IMR-90 (cell line): ENCODE data around the gene ALX4. TPM values are rescaled to one million over a fixed set of nuclear protein-coding genes. Genes with fewer than 3 reads are reported as not detected.

ENCODE experiments used
- ATAC-seq: fragments of 200-7000 bp; cut with Tn5 transposase; 2 replicates; pipeline ENCODE4 v1.9.1; 2020; ENCODE audit warnings: low read depth, mild to moderate bottlenecking, moderate library complexity
- BruUV-seq: library from RNA; stranded (reverse); fragments of 400-500 nt; replicated peaks from 2 replicates; lab custom pipeline; 2021; lab: Mats Ljungman, UMichigan
- CTCF ChIA-PET: fragments of 300-600 bp; formaldehyde crosslinking; extraction: SDS; loops from one replicate; lab custom pipeline; 2021; ENCODE audit warnings: antibody characterized with exemption; lab: Yijun Ruan, JAX
- POLR2A ChIA-PET: fragments of 300-600 bp; sonication (Branson Sonifier 250); formaldehyde crosslinking; loops from one replicate; lab custom pipeline; 2022; ENCODE audit warnings: antibody characterized with exemption; ENCODE audit not compliant: unreplicated experiment; lab: Charles Lee
- DNase-seq: peaks from one replicate; pipeline ENCODE4 v3.0.0; 2013
- H2AFZ ChIP-seq: replicated peaks from 2 replicates; pipeline ENCODE3; 2013; ENCODE audit warnings: low read length, mild to moderate bottlenecking; ENCODE audit not compliant: poor library complexity
- H2AK5ac ChIP-seq: 2 replicates; pipeline ENCODE4 v1.6.1; 2013; ENCODE audit warnings: low read depth, low read length, inconsistent platforms
- H2AK9ac ChIP-seq: replicated peaks from 2 replicates; pipeline ENCODE3; 2013; ENCODE audit warnings: mild to moderate bottlenecking, low read depth, low read length, moderate library complexity; ENCODE audit not compliant: poor library complexity
- H2BK120ac ChIP-seq: 2 replicates; pipeline ENCODE4 v1.6.1; 2013; ENCODE audit warnings: low read depth, low read length, inconsistent platforms
- H2BK15ac ChIP-seq: 3 replicates; pipeline ENCODE4 v1.6.1; 2013; ENCODE audit warnings: low read depth, low read length, inconsistent platforms
- H2BK20ac ChIP-seq: 2 replicates; pipeline ENCODE4 v1.6.1; 2013; ENCODE audit warnings: low read depth, mild to moderate bottlenecking, inconsistent platforms, low read length, moderate library complexity
- H2BK5ac ChIP-seq: 2 replicates; pipeline ENCODE4 v1.6.1; 2013; ENCODE audit warnings: mild to moderate bottlenecking, low read depth, low read length, inconsistent platforms; ENCODE audit not compliant: poor library complexity, severe bottlenecking
- H3K14ac ChIP-seq: replicated peaks from 2 replicates; pipeline ENCODE4 v1.6.1; 2013; ENCODE audit warnings: low read depth, low read length, inconsistent platforms
- H3K18ac ChIP-seq: 2 replicates; pipeline ENCODE4 v1.6.1; 2013; ENCODE audit warnings: low read depth, low read length, control low read depth
- H3K23ac ChIP-seq: 2 replicates; pipeline ENCODE4 v1.6.1; 2013; ENCODE audit warnings: low read depth, low read length, inconsistent platforms
- H3K27ac ChIP-seq: 2 replicates; pipeline ENCODE4 v1.5.1; 2013; ENCODE audit warnings: mild to moderate bottlenecking, control low read depth, low read length; ENCODE audit not compliant: insufficient read depth
- H3K27me3 ChIP-seq: 2 replicates; pipeline ENCODE4 v1.6.1; 2013; ENCODE audit warnings: low read length; ENCODE audit not compliant: control insufficient read depth, insufficient read depth
- H3K36me3 ChIP-seq: 2 replicates; pipeline ENCODE4 v1.6.1; 2013; ENCODE audit warnings: low read length, mixed read lengths; ENCODE audit not compliant: control insufficient read depth, insufficient read depth
- H3K4ac ChIP-seq: 2 replicates; pipeline ENCODE4 v1.6.1; 2013; ENCODE audit warnings: low read depth, low read length, inconsistent platforms
- H3K4me1 ChIP-seq: 2 replicates; pipeline ENCODE4 v1.6.1; 2013; ENCODE audit warnings: low read length, mixed read lengths; ENCODE audit not compliant: control insufficient read depth, insufficient read depth
- H3K4me2 ChIP-seq: 2 replicates; pipeline ENCODE4 v1.6.1; 2013; ENCODE audit warnings: low read depth, mild to moderate bottlenecking, control low read depth, low read length, moderate library complexity
- H3K4me3 ChIP-seq: 2 replicates; pipeline ENCODE4 v1.5.1; 2013; ENCODE audit warnings: low read depth, mild to moderate bottlenecking, control low read depth, low read length, moderate library complexity; ENCODE audit not compliant: insufficient read depth
- H3K56ac ChIP-seq: 2 replicates; pipeline ENCODE4 v1.6.1; 2013; ENCODE audit warnings: low read length, inconsistent platforms; ENCODE audit not compliant: insufficient read depth; ENCODE audit errors: extremely low read depth
- H3K79me1 ChIP-seq, 2 experiments: 2 replicates each; pipeline ENCODE4 v1.6.1; 2013; ENCODE audit warnings: low read length in 2 of 2, inconsistent platforms in 1 of 2, low read depth in 1 of 2
- H3K9ac ChIP-seq: 2 replicates; pipeline ENCODE4 v1.6.1; 2013; ENCODE audit warnings: low read depth, low read length, control low read depth
- H3K9me1 ChIP-seq: 2 replicates; pipeline ENCODE4 v1.6.1; 2013; ENCODE audit warnings: low read length, inconsistent platforms; ENCODE audit not compliant: insufficient read depth
- H3K9me3 ChIP-seq: 2 replicates; pipeline ENCODE4 v1.6.1; 2013; ENCODE audit warnings: low read length; ENCODE audit not compliant: control insufficient read depth, insufficient read depth
- H4K20me1 ChIP-seq: 2 replicates; pipeline ENCODE4 v1.6.1; 2013; ENCODE audit warnings: low read length, inconsistent platforms; ENCODE audit not compliant: insufficient read depth
- H4K5ac ChIP-seq: 2 replicates; pipeline ENCODE4 v1.6.1; 2013; ENCODE audit warnings: mild to moderate bottlenecking, low read depth, low read length, control low read depth
- H4K8ac ChIP-seq, 2 experiments: 2 replicates each; pipeline ENCODE4 v1.6.1; 2013; ENCODE audit warnings: low read depth in 2 of 2, low read length in 2 of 2, control low read depth in 1 of 2, inconsistent platforms in 1 of 2
- H4K91ac ChIP-seq: 2 replicates; pipeline ENCODE4 v1.6.1; 2013; ENCODE audit warnings: low read depth, low read length, inconsistent platforms; ENCODE audit not compliant: insufficient read depth
- BHLHE40 ChIP-seq: fragments of 150-350 bp; IDR thresholded peaks from 2 replicates; pipeline ENCODE4 v1.6.1; 2016; ENCODE audit warnings: mild to moderate bottlenecking, low read depth, low read length
- CEBPB ChIP-seq: IDR thresholded peaks from 2 replicates; pipeline ENCODE4 v1.6.1; 2012; ENCODE audit warnings: low read depth, low read length, improper control_type of control experiment
- CHD1 ChIP-seq: IDR thresholded peaks from 2 replicates; pipeline ENCODE4 v1.6.1; 2012; ENCODE audit warnings: low read depth, low read length, improper control_type of control experiment
- CTCF ChIP-seq: conservative IDR thresholded peaks from 2 replicates; pipeline ENCODE4 v1.5.1; 2012; ENCODE audit warnings: mild to moderate bottlenecking, low read depth, low read length, improper control_type of control experiment
- ELK1 ChIP-seq: fragments of 150-350 bp; IDR thresholded peaks from 2 replicates; pipeline ENCODE4 v1.6.1; 2016; ENCODE audit warnings: low read depth, mild to moderate bottlenecking, low read length, moderate library complexity, borderline replicate concordance
- FOS ChIP-seq: fragments of 150-350 bp; IDR thresholded peaks from 2 replicates; pipeline ENCODE4 v1.6.1; 2016; ENCODE audit warnings: low read depth, low read length
- MAFK ChIP-seq: IDR thresholded peaks from 2 replicates; pipeline ENCODE4 v1.6.1; 2012; ENCODE audit warnings: low read depth, low read length, improper control_type of control experiment
- MAZ ChIP-seq: IDR thresholded peaks from 2 replicates; pipeline ENCODE4 v1.6.1; 2012; ENCODE audit warnings: low read depth, mild to moderate bottlenecking, low read length, improper control_type of control experiment, moderate library complexity, borderline replicate concordance
- MXI1 ChIP-seq: IDR thresholded peaks from 2 replicates; pipeline ENCODE4 v1.6.1; 2012; ENCODE audit warnings: low read depth, mild to moderate bottlenecking, low read length, moderate library complexity, borderline replicate concordance
- NFE2L2 ChIP-seq: fragments of 150-350 bp; IDR thresholded peaks from 2 replicates; pipeline ENCODE4 v1.6.1; 2016; ENCODE audit warnings: low read depth, mild to moderate bottlenecking, low read length
- POLR2A ChIP-seq: IDR thresholded peaks from 2 replicates; pipeline ENCODE4 v1.6.1; 2012; ENCODE audit warnings: mild to moderate bottlenecking, low read depth, low read length
- RAD21 ChIP-seq: IDR thresholded peaks from 2 replicates; pipeline ENCODE4 v1.6.1; 2012; ENCODE audit warnings: low read length, improper control_type of control experiment
- RCOR1 ChIP-seq: IDR thresholded peaks from 2 replicates; pipeline ENCODE4 v1.6.1; 2012; ENCODE audit warnings: mild to moderate bottlenecking, low read length, improper control_type of control experiment; ENCODE audit not compliant: insufficient replicate concordance
- RFX5 ChIP-seq: IDR thresholded peaks from 2 replicates; pipeline ENCODE4 v1.8.0; 2012; ENCODE audit warnings: low read depth, mild to moderate bottlenecking, low read length, moderate library complexity
- SMC3 ChIP-seq: fragments of 150-350 bp; IDR thresholded peaks from 2 replicates; pipeline ENCODE4 v1.6.1; 2016; ENCODE audit warnings: low read depth, mild to moderate bottlenecking, antibody characterized with exemption, low read length, moderate library complexity
- USF2 ChIP-seq: fragments of 150-350 bp; IDR thresholded peaks from 2 replicates; pipeline ENCODE4 v1.6.1; 2017; ENCODE audit warnings: mild to moderate bottlenecking, antibody characterized with exemption, low read length, low read depth
- WGBS, 2 experiments: methylation state at CpG; one replicate each; pipeline versions ENCODE4 v1.1.5 to v1.1.7; 2013; ENCODE audit warnings: missing lambda C conversion rate in 2 of 2; ENCODE audit not compliant: insufficient read length in 1 of 2; ENCODE audit errors: extremely low coverage in 2 of 2; 5-methylcytosine and 5-hydroxymethylcytosine counted together
- dilution Hi-C: fragments of 300-500 bp; cut with HindIII; formaldehyde crosslinking; loops from one replicate; pipeline ENCODE4 v1.14.3; 2018; ENCODE audit warnings: low sequenced_read_pairs; ENCODE audit not compliant: unreplicated experiment
- in situ Hi-C: fragments of 300-500 bp; cut with MboI; formaldehyde crosslinking; loops from 3 replicates; pipeline ENCODE4 v1.14.3; 2019; ENCODE audit warnings: low sequenced_read_pairs, inconsistent platforms, mixed read lengths
- intact Hi-C: fragments of 100-400 bp; cut with micrococcal nuclease; formaldehyde crosslinking; loops from 2 replicates; pipeline ENCODE4 v1.10.0; 2022
- polyA plus RNA-seq, 3 experiments: library from polyadenylated mRNA; depleted of rRNA; stranded (reverse); fragments of >200 nt; gene quantifications; 2 replicates each; pipeline ENCODE4 v1.2.3, GENCODE V29; 2012; ENCODE audit warnings: low replicate concordance in 1 of 3
- total RNA-seq: library from RNA; depleted of rRNA; stranded (reverse); fragments of >200 nt; gene quantifications from 2 replicates; pipeline ENCODE4 v1.2.3, GENCODE V29; 2012

The ALX4 gene
- total and polyA plus RNA-seq, 2 of the 4 experiments (the other 2 are of a cell fraction): not detected

- no peak overlapping the region for H3K27ac ChIP-seq
- H3K9me1 ChIP-seq: no peaks in the 10 kb centered on the region; the same call in 1 of the 2 replicates
- dilution Hi-C loops (no loop called here), intact Hi-C loops (no loop called here), in situ Hi-C loops (no loop called here)
- H4K20me1 ChIP-seq: no peaks in the 10 kb centered on the region
- H3K4me3 ChIP-seq: no peak overlapping the region
- H2BK20ac ChIP-seq: no peak overlapping the region
- peaks cover 2% of the 10 kb centered on the region; the same call in 1 of the 2 replicates for H3K27me3 ChIP-seq
- no peak overlapping the region for H2BK15ac ChIP-seq
- no peak overlapping the region for H2BK120ac ChIP-seq
- H3K14ac ChIP-seq: no peak overlapping the region
- H3K4ac ChIP-seq: no peak overlapping the region
- ChIA-PET POLR2A (no interaction called here), CTCF (no interaction called here)
- no peaks in the 10 kb centered on the region for H3K36me3 ChIP-seq
- H4K5ac ChIP-seq: no peak overlapping the region
- 94% methylated on average over 15 of the region's 22 CpGs; no CpG with 5 or more reads in 1 of the 2 experiments for whole genome bisulfite sequencing, 2 experiments
- no peak overlapping the region for H2AFZ ChIP-seq
- H4K8ac ChIP-seq: no peak overlapping the region
- DNase-seq (no peak), ATAC-seq (no peak)
- no peak overlapping the region for H3K4me2 ChIP-seq
- H4K91ac ChIP-seq: no peak overlapping the region
- no peak overlapping the region for H3K56ac ChIP-seq
- no peaks in the 10 kb centered on the region for H3K9me3 ChIP-seq
- H3K79me1 ChIP-seq: no peaks in the 10 kb centered on the region
- no peak overlapping the region for H3K18ac ChIP-seq
- peaks cover 4% of the 10 kb centered on the region; the same call in 1 of the 2 replicates for H3K4me1 ChIP-seq
- H3K23ac ChIP-seq: no peak overlapping the region
- H2AK5ac ChIP-seq: no peak overlapping the region
- TF ChIP-seq SMC3 (no peak), MXI1 (no peak), BHLHE40 (no peak), RCOR1 (no peak), FOS (no peak), CTCF (no peak), MAFK (no peak), RAD21 (no peak), USF2 (no peak), NFE2L2 (no peak), ELK1 (no peak), CHD1 (no peak), POLR2A (no peak), CEBPB (no peak), RFX5 (no peak), MAZ (no peak)
- H2AK9ac ChIP-seq: no peak overlapping the region
- H3K9ac ChIP-seq: no peak overlapping the region
- no peak overlapping the region for H2BK5ac ChIP-seq
- BruUV-seq: no TSS peak
Measured at GRCh38 chr11:44264761-44265160, 45.2 kb downstream of the ALX4 start.
